Measurements from ENCODE around the gene TPD52L2. TPM values are rescaled to one million over a fixed set of nuclear protein-coding genes. Genes with fewer than 3 reads are reported as not detected.

TPD52L2 gene
- total and polyA plus RNA-seq, 5 donors from 2014 or later = 33.7 to 72.1 (median 69.8) TPM

DNA sequence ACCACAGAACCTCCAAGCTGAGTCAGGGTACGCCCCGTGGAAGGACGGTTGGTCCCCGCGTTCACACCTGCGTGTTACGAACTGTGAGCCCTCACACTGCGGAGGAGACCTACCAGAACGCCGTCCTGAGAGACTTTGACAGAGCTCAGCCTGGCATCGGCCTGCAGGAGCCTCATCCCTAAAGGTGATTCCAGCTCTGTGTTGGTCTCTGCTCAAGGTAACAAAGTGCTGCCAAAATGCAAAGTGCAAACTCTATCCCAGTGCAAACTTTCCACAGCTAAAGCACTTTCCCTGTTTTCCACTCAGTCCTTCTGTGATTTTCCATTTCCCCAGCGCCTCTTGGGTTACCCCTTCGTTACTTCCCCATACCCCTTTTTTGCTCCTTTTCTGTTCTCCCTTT, 25.4 kb upstream of the TPD52L2 start:
- H3K27me3 ChIP-seq (ENCODE audit: control insufficient read depth, insufficient read depth, low read length) = no peaks in the 10 kb centered on the region
- no peak overlapping the region for H3K27ac ChIP-seq (ENCODE audit: insufficient read depth, low read length, poor library complexity, severe bottlenecking)
- no peak overlapping the region for H3K4me3 ChIP-seq (ENCODE audit: low read depth, low read length)
- H3K27ac Mint-ChIP-seq = no peak overlapping the region
- peaks cover 24% of the 10 kb centered on the region for H3K27me3 Mint-ChIP-seq
- H3K9me3 Mint-ChIP-seq = no peaks in the 10 kb centered on the region
- peak overlapping the region in 1 of 4 donors; percentile 38 for H3K4me3 Mint-ChIP-seq
- peaks cover 0 to 9% (median 4%) of the 10 kb centered on the region in 4 donors for H3K4me1 Mint-ChIP-seq
- ATAC-seq (ENCODE audit: low read depth in 2 of 2) (no peak), DNase-seq (no peak)
- no peaks in the 10 kb centered on the region for H3K36me3 ChIP-seq (ENCODE audit: control insufficient read depth, insufficient read depth, low read length)
- H3K36me3 Mint-ChIP-seq = no peaks in the 10 kb centered on the region
- H3K4me1 ChIP-seq (ENCODE audit: control insufficient read depth, insufficient read depth, low read length, poor library complexity, severe bottlenecking) = peaks cover 12% of the 10 kb centered on the region
- H3K9me3 ChIP-seq (ENCODE audit: control insufficient read depth in 2 of 2, low read length in 2 of 2) = no peaks in the 10 kb centered on the region

DNA sequence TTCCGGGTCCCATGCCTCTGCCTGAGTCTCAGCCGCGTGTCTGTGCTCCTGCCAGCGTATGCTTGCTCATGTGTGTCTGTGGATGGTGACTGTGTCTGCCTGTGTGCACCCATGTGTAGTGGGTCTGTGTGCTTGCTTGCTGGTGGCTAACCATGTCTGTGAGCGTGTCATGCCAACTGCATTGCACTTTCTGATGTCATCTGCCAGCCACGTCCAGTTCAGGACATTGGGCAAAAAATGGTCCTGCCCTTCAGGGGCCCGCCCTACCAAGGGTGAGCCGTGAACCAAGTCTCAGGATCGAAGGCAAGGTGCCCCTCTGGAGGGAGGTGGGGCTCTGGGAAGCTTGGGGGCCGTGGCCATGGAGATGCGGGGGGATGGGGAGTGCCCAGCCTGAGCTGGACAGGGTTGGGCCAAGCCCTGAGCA, 24.7 kb upstream of the TPD52L2 start:
- Histone ChIP-seq H3K9me3 (ENCODE audit: control insufficient read depth in 2 of 2, low read length in 2 of 2) (no peaks in the 10 kb centered on the region), H3K4me3 (ENCODE audit: low read depth, low read length) (no peak overlapping the region), H3K27ac (ENCODE audit: insufficient read depth, low read length, poor library complexity, severe bottlenecking) (no peak overlapping the region), H3K36me3 (ENCODE audit: control insufficient read depth, insufficient read depth, low read length) (no peaks in the 10 kb centered on the region), H3K4me1 (ENCODE audit: control insufficient read depth, insufficient read depth, low read length, poor library complexity, severe bottlenecking) (peaks cover 16% of the 10 kb centered on the region), H3K27me3 (ENCODE audit: control insufficient read depth, insufficient read depth, low read length) (peaks cover 2% of the 10 kb centered on the region)
- ATAC-seq (ENCODE audit: low read depth in 2 of 2) (no peak), DNase-seq (no peak)
- Mint-ChIP-seq H3K4me1 (peaks cover 0 to 12% (median 4%) of the 10 kb centered on the region in 4 donors), H3K27me3 (peaks cover 32% of the 10 kb centered on the region), H3K4me3 (no peak overlapping the region), H3K9me3 (no peaks in the 10 kb centered on the region), H3K36me3 (no peaks in the 10 kb centered on the region), H3K27ac (no peak overlapping the region)

DNA sequence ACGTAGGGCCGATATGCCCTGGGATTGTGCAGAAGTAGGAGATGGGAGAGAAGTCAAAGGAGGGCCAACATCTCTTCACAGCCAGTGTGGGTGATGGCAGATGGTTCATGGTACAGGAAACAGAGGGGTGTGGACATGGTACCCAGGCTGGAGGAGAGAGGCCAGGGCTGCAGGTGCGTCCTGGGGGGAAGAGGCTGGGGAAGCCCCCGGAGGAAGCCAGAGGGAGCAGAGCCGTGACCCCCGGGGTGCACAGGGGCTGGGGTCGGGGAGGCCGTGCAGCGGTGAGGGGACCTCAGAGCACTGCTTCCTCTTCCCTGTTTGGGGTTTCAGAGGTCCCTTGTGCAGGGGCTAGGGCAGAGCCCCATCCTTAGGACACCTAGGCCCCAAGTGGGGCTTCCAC, 22.8 kb upstream of the TPD52L2 start:
- H3K4me3 ChIP-seq (ENCODE audit: low read depth, low read length) = no peak overlapping the region
- H3K36me3 ChIP-seq (ENCODE audit: control insufficient read depth, insufficient read depth, low read length) = no peaks in the 10 kb centered on the region
- Mint-ChIP-seq H3K9me3 (no peaks in the 10 kb centered on the region), H3K4me1 (peaks cover 0 to 15% (median 4%) of the 10 kb centered on the region in 4 donors), H3K36me3 (no peaks in the 10 kb centered on the region), H3K27ac (peak overlapping the region in 1 of 3 donors; percentile 55), H3K4me3 (no peak overlapping the region), H3K27me3 (peaks cover 36% of the 10 kb centered on the region)
- peaks cover 21% of the 10 kb centered on the region for H3K4me1 ChIP-seq (ENCODE audit: control insufficient read depth, insufficient read depth, low read length, poor library complexity, severe bottlenecking)
- no peaks in the 10 kb centered on the region for H3K9me3 ChIP-seq (ENCODE audit: control insufficient read depth in 2 of 2, low read length in 2 of 2)
- ATAC-seq (ENCODE audit: low read depth in 2 of 2) (peak in 1 of 2 donors; percentile 21), DNase-seq (no peak)
- H3K27me3 ChIP-seq (ENCODE audit: control insufficient read depth, insufficient read depth, low read length) = peaks cover 8% of the 10 kb centered on the region
- H3K27ac ChIP-seq (ENCODE audit: insufficient read depth, low read length, poor library complexity, severe bottlenecking) = no peak overlapping the region

DNA sequence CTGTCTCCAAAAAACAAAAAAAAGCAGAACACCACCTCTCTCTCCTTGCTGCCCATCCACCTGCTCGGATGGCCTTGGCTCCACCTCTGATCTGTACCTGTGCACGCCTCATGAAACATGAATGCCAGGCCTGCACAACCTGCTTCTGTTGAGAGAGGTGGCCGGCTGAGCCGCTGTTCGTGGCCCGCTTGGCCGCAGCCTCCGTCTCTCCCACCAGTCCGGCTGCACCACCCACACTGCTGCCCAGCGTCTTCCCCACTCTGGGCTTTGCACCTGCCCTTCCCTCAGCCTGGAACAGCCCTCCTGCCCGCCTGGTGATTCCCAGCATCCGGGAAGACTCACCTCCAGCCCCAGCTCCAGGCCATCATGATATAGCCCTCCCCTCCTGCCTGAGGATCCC, 21.8 kb upstream of the TPD52L2 start:
- no peaks in the 10 kb centered on the region for H3K36me3 ChIP-seq (ENCODE audit: control insufficient read depth, insufficient read depth, low read length)
- ATAC-seq (ENCODE audit: low read depth in 2 of 2) (no peak), DNase-seq (no peak)
- no peaks in the 10 kb centered on the region for H3K36me3 Mint-ChIP-seq
- H3K27ac Mint-ChIP-seq = no peak overlapping the region
- H3K4me1 ChIP-seq (ENCODE audit: control insufficient read depth, insufficient read depth, low read length, poor library complexity, severe bottlenecking) = peaks cover 21% of the 10 kb centered on the region
- H3K27me3 ChIP-seq (ENCODE audit: control insufficient read depth, insufficient read depth, low read length) = peaks cover 9% of the 10 kb centered on the region
- H3K27ac ChIP-seq (ENCODE audit: insufficient read depth, low read length, poor library complexity, severe bottlenecking) = no peak overlapping the region
- H3K4me1 Mint-ChIP-seq = peaks cover 0 to 15% (median 1%) of the 10 kb centered on the region in 4 donors
- no peak overlapping the region for H3K4me3 ChIP-seq (ENCODE audit: low read depth, low read length)
- no peaks in the 10 kb centered on the region for H3K9me3 Mint-ChIP-seq
- no peaks in the 10 kb centered on the region for H3K9me3 ChIP-seq (ENCODE audit: control insufficient read depth in 2 of 2, low read length in 2 of 2)
- H3K27me3 Mint-ChIP-seq = peaks cover 29% of the 10 kb centered on the region
- no peak overlapping the region for H3K4me3 Mint-ChIP-seq

DNA sequence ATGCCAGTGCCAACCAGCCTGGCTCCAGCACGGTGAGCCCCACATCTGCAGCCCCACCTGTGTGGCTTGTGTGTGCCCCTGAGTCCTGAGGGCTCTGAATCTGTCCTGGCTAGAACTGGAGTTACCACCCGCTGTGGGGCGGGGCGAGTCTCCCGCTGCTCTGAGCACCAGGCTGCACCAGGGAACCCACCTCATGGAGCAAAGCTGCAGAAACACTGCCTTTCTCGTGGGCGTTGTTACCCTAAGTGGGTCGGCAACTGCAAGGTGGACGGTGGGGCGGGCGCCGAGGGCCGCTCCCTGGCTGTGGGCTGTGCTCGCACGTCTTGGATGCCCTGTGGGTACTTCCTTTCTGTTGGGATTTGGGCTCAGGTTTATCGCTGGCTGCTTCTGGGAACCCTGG, 21.3 kb upstream of the TPD52L2 start:
- H3K27me3 Mint-ChIP-seq = peaks cover 34% of the 10 kb centered on the region
- H3K27ac Mint-ChIP-seq = peak overlapping the region in 1 of 3 donors; percentile 36
- no peak overlapping the region for H3K4me3 Mint-ChIP-seq
- peaks cover 9% of the 10 kb centered on the region for H3K27me3 ChIP-seq (ENCODE audit: control insufficient read depth, insufficient read depth, low read length)
- H3K36me3 Mint-ChIP-seq = no peaks in the 10 kb centered on the region
- H3K4me1 ChIP-seq (ENCODE audit: control insufficient read depth, insufficient read depth, low read length, poor library complexity, severe bottlenecking) = peaks cover 21% of the 10 kb centered on the region
- H3K9me3 ChIP-seq (ENCODE audit: control insufficient read depth in 2 of 2, low read length in 2 of 2) = no peaks in the 10 kb centered on the region
- DNase-seq (no peak), ATAC-seq (ENCODE audit: low read depth in 2 of 2) (no peak)
- no peaks in the 10 kb centered on the region for H3K9me3 Mint-ChIP-seq
- H3K27ac ChIP-seq (ENCODE audit: insufficient read depth, low read length, poor library complexity, severe bottlenecking) = no peak overlapping the region
- no peaks in the 10 kb centered on the region for H3K36me3 ChIP-seq (ENCODE audit: control insufficient read depth, insufficient read depth, low read length)
- peaks cover 0 to 15% (median 1%) of the 10 kb centered on the region in 4 donors for H3K4me1 Mint-ChIP-seq
- H3K4me3 ChIP-seq (ENCODE audit: low read depth, low read length) = no peak overlapping the region

DNA sequence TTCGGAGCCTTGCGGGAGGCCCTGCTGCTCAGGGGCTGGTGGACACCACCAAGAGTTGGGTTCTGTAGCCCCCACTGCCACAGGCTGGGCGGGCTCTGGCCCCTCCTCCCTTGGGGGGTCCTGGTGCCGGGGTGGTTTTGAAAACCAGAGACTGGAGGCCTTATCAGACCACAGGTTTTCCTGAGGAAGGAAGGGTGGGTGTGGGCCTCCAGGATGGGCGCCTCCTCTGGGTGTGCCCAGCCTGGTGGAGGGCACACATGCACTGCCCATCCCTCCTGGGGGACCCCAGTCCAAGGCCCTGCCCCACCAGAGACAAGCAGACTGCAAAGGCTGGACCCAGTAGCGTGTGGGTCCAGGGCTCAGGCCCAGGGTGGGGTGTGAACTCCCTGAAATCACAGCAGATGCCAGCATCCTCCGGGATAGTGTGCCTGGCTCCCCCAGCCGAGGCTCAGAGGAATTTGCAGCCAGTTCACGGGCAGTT, 20.5 kb upstream of the TPD52L2 start:
- H3K4me3 ChIP-seq (ENCODE audit: low read depth, low read length) = no peak overlapping the region
- H3K4me1 Mint-ChIP-seq = peaks cover 0 to 15% (median 1%) of the 10 kb centered on the region in 4 donors
- H3K27me3 ChIP-seq (ENCODE audit: control insufficient read depth, insufficient read depth, low read length) = peaks cover 9% of the 10 kb centered on the region
- H3K27ac ChIP-seq (ENCODE audit: insufficient read depth, low read length, poor library complexity, severe bottlenecking) = no peak overlapping the region
- no peaks in the 10 kb centered on the region for H3K9me3 Mint-ChIP-seq
- H3K27me3 Mint-ChIP-seq = peaks cover 38% of the 10 kb centered on the region
- H3K4me1 ChIP-seq (ENCODE audit: control insufficient read depth, insufficient read depth, low read length, poor library complexity, severe bottlenecking) = peaks cover 21% of the 10 kb centered on the region
- H3K27ac Mint-ChIP-seq = no peak overlapping the region
- no peaks in the 10 kb centered on the region for H3K36me3 ChIP-seq (ENCODE audit: control insufficient read depth, insufficient read depth, low read length)
- no peak overlapping the region for H3K4me3 Mint-ChIP-seq
- ATAC-seq (ENCODE audit: low read depth in 2 of 2) (no peak), DNase-seq (no peak)
- no peaks in the 10 kb centered on the region for H3K9me3 ChIP-seq (ENCODE audit: control insufficient read depth in 2 of 2, low read length in 2 of 2)
- H3K36me3 Mint-ChIP-seq = no peaks in the 10 kb centered on the region

DNA sequence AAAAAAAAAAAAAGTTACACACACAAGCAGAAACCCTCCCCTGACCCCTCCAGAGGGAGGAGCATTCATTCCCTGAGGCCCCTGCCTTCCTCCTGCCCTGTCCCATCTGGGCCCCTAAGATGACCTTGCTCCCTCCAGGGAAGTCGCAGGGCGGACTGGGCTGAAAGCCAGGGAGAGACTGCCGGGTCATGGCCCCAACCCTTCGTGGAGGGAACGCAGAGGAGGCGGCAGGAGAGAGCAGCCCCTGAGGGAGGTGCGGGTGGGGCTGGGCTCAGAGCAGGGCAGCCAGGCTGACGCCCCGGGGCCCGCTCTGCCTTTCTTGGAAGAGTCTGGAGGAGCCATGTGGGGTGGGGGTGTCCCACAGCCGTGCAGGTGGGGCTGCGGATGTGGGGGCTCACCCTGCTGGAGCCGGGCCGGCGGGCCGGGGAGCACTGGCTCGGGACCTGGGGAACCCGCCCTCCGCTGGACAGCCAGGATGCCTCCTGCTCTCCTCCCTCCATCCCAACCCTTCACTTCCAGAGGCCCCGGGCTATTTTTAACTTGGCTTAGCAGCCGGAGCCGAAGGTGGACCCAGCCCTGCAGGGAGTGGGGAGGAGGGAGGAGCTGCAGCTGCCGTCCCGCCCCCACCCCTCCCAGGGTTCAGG, 18.8 kb upstream of the TPD52L2 start:
- no peak overlapping the region for H3K4me3 ChIP-seq (ENCODE audit: low read depth, low read length)
- peaks cover 0 to 15% (median 1%) of the 10 kb centered on the region in 4 donors for H3K4me1 Mint-ChIP-seq
- peaks cover 46% of the 10 kb centered on the region for H3K27me3 Mint-ChIP-seq
- H3K27ac Mint-ChIP-seq = no peak overlapping the region
- H3K27ac ChIP-seq (ENCODE audit: insufficient read depth, low read length, poor library complexity, severe bottlenecking) = no peak overlapping the region
- H3K4me3 Mint-ChIP-seq = peak overlapping the region in 1 of 4 donors; percentile 54
- H3K36me3 ChIP-seq (ENCODE audit: control insufficient read depth, insufficient read depth, low read length) = no peaks in the 10 kb centered on the region
- no peaks in the 10 kb centered on the region for H3K36me3 Mint-ChIP-seq
- no peak for ATAC-seq (ENCODE audit: low read depth in 2 of 2)
- no peaks in the 10 kb centered on the region for H3K9me3 ChIP-seq (ENCODE audit: control insufficient read depth in 2 of 2, low read length in 2 of 2)
- H3K4me1 ChIP-seq (ENCODE audit: control insufficient read depth, insufficient read depth, low read length, poor library complexity, severe bottlenecking) = peaks cover 21% of the 10 kb centered on the region
- peaks cover 0 to 2% (median 0%) of the 10 kb centered on the region in 7 donors for H3K9me3 Mint-ChIP-seq
- H3K27me3 ChIP-seq (ENCODE audit: control insufficient read depth, insufficient read depth, low read length) = peaks cover 9% of the 10 kb centered on the region
- DNase-seq = no peak

DNA sequence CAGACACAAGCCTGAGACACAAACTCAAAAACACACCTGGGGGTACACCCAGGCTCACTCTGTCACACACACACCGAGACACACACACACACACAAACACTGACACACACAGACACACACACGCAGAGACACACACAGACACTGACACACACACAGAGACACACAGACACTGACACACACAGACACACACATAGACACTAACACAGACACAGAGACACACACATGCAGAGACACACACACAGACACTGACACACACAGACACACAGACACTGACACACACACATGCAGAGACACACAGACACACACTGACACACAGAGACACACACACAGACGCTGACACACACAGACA, 18.2 kb upstream of the TPD52L2 start:
- Histone ChIP-seq H3K4me3 (ENCODE audit: low read depth, low read length) (no peak overlapping the region), H3K9me3 (ENCODE audit: control insufficient read depth in 2 of 2, low read length in 2 of 2) (no peaks in the 10 kb centered on the region), H3K36me3 (ENCODE audit: control insufficient read depth, insufficient read depth, low read length) (no peaks in the 10 kb centered on the region), H3K27me3 (ENCODE audit: control insufficient read depth, insufficient read depth, low read length) (peaks cover 9% of the 10 kb centered on the region), H3K4me1 (ENCODE audit: control insufficient read depth, insufficient read depth, low read length, poor library complexity, severe bottlenecking) (peaks cover 21% of the 10 kb centered on the region), H3K27ac (ENCODE audit: insufficient read depth, low read length, poor library complexity, severe bottlenecking) (no peak overlapping the region)
- Mint-ChIP-seq H3K9me3 (peaks cover 0 to 2% (median 0%) of the 10 kb centered on the region in 7 donors), H3K4me1 (peaks cover 0 to 15% (median 1%) of the 10 kb centered on the region in 4 donors), H3K36me3 (no peaks in the 10 kb centered on the region), H3K4me3 (no peak overlapping the region), H3K27ac (no peak overlapping the region), H3K27me3 (peaks cover 48% of the 10 kb centered on the region)
- no peak for ATAC-seq (ENCODE audit: low read depth in 2 of 2)
- DNase-seq = no peak
